HG03354 (cell line): ENCODE measurements around the gene PRDM11.

ENCODE experiments used
- ATAC-seq: cut with Tn5 transposase; IDR thresholded peaks from one replicate; pipeline ENCODE4 v1.9.1; 2021; ENCODE audit warnings: mild to moderate bottlenecking; ENCODE audit not compliant: unreplicated experiment, poor library complexity, severe bottlenecking

The PRDM11 gene

DNA sequence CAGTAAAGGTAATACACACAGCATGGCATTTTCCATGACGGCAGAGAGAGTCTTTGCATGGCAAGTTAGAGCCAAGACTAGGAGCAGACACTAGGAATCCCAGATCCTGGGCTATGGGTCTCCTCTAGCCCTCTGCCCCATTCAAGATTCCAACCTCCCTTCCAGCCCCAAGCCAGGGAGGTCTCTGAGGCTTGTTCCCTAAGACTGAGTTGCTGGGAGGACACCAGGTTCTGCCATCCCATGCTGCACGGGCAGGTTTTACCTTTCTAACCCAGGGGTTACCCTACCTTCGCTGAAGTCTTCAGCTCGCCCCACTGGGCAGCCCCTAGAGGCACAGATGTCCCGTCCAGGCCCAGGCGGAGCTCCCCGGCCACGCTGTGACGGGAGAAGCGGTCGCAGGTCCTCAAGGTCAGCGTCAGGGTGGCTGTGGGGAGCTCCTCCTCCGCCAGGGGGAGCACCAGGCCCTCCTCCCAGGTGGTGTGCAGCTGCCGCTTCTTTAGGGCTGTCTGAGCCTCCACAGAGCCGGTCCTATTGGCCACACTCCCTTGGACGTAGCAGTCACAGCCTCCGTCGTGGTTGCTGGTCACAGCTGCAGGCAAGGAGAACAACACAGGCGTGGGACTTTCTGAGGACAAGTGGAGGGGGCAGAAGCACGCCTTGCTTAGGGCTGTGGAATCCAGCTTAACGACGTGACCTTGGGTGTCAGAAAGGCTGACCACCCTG lies 105.9 kb downstream of the PRDM11 start:
- ATAC-seq: peak; percentile 74

GRCh38 chr11:45252877-45253276 lies 106.4 kb downstream of the PRDM11 start:
- no peak for ATAC-seq

- no peak for ATAC-seq
Measured at GRCh38 chr11:45253640-45254039, 107.2 kb downstream of the PRDM11 start.

DNA sequence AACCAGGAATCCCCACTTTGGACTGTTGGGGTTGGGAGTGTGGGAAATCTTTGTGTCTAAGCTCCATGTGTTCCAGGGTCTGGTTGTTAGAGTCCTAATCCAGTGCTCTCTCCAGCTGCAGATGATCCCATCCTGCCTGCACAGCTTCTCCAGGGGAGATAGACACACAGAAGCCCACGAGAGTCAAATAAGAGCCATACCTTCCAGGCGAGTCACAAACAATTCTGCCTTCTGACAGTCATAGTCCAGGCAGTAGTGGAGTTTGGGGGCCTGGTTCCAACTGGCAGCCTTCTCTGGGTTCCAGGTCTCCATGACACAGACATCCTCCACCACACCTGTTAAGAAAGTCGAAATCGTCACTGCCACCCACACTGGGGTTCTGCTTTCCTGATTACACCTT lies 107.6 kb downstream of the PRDM11 start:
- no peak for ATAC-seq

GRCh38 chr11:45258982-45259530 lies 112.6 kb downstream of the PRDM11 start:
- ATAC-seq: no peak

DNA sequence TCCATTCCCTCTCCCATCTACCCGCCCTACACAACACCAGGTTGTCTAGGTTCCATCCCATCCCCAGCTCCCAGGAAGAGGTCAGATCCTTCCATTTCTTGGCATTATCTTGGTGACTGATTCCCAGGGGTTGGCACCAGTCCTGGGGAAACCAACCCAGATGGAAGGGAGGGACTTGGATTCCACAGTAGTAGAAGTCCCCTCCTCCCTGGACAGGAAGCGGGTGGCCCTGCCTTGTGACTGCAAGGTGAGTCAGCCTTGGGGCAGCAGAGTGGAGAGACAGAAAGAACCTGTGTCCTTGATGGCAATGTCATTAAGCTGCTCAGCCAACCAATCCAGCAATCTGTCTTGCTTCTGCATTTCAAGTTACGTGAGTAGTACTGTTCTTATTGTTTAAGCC lies 113.2 kb downstream of the PRDM11 start:
- no peak for ATAC-seq

GRCh38 chr11:45260071-45260470 lies 113.6 kb downstream of the PRDM11 start:
- no peak for ATAC-seq

DNA sequence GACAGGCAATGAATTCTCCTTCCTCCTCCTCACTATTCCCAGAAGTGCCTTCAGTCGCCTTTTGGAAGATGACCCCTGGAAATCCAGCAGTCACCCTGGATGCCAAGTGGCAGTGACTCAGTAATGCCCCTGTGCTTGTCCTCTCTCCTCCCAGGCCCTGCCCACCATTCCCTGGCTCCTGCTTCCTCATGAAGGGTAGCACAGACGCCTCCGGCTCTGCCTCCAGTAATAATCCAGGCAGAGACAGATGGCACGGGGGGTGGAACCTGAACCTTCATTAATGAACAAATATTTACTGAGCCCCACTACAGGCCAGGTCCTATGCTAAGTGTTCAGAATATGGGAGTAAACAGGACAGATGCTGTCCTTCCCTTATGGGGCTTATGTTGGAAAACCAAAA lies 116.5 kb downstream of the PRDM11 start:
- no peak for ATAC-seq

GRCh38 chr11:45263773-45264172 lies 117.3 kb downstream of the PRDM11 start:
- no peak for ATAC-seq

DNA sequence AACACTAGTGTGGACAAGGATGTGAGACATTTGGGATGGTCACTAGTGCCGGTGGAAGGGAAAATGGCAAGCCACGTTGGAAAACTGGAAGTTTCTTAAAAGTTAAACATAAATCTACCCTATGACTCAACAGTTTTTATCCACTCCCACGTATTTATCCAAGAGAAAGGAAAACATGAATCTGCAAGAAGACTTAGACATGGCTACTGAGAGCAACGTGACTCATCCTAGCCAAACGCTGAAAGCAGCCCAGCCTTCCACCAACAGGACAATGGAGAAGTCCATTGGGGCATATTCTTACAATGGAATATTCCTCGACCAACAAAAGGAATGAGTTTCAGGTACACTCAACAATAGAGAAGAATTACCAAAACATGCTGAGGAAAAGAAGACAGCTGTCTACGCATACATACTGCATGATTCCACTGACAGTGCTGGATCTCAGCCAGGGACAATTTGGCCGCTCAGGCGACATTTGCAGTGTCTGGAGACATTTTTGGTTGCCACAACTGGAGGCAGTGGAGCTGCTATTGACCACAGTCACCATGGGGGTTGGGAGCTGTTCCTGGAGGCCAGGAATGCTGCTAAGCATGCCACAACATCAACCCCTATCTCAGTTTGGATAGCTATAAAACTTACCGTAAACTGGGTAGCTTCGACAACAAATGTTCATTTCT lies 118.5 kb downstream of the PRDM11 start:
- no peak for ATAC-seq

DNA sequence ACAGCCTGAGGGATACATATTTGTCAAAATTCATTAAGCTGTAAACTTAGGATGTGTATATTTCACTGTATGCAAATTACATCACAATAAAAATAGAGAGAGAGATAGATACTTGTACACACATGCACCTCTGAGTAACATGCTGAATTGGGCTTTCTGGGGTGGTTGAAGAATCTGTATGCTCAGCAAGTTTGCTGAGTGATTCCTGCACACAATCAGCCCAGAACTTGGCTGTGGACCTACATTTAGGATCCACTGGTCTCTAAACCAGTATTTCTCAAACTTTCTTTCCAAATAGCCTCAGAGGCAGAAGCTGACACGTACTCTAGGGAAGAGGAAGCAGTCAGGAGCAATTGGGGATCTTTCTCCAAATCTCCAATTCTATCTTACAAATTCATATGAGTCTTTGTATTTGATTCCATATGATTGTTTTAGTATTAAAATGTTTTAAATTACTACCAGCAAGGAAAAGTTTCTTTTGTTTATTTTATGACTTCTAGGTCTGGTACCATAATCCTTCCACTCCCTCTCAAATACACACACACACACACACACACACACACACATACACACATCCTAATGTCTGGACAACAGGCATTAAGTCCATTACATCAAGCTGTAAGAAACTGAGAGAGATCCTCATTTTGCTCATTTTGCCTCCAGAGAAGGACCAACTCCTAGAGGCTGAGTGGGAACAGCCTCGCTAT lies 119.7 kb downstream of the PRDM11 start:
- no peak for ATAC-seq

DNA sequence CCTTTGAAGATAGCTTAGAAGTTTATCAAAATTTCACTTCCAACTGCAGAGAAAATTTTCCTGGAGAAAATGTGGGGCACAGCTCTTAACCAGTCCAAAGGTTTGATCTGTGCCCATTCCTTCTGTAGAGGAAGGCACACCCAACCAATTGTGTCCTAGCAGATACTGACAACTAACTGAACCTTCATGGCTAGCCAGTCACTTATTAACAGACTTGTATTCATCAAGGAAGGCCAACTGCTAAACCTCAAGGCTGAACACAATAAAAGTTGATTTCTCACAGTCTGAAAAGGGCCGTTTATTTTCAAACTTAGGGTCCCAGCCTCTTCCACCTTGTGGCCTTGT lies 120.2 kb downstream of the PRDM11 start:
- ATAC-seq: no peak

DNA sequence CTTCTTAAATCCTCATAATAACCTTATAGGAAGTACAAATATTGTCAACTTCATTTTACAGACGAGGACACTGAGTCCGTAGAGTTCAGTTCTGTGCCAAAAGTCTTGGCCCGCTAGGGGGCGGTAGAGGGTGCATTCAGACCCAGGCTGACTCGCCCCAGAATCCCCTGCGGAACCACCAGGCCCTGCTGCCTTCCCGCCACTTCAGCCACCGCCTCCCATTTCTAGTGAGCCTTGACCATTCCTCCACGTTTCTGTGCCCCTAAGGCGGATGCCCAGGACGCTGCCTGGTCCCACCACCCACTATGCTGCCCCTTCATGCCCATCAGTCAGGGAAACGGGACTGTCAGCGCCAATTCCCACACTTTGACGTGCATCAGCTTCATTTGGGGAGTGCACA lies 120.6 kb downstream of the PRDM11 start:
- ATAC-seq: no peak

DNA sequence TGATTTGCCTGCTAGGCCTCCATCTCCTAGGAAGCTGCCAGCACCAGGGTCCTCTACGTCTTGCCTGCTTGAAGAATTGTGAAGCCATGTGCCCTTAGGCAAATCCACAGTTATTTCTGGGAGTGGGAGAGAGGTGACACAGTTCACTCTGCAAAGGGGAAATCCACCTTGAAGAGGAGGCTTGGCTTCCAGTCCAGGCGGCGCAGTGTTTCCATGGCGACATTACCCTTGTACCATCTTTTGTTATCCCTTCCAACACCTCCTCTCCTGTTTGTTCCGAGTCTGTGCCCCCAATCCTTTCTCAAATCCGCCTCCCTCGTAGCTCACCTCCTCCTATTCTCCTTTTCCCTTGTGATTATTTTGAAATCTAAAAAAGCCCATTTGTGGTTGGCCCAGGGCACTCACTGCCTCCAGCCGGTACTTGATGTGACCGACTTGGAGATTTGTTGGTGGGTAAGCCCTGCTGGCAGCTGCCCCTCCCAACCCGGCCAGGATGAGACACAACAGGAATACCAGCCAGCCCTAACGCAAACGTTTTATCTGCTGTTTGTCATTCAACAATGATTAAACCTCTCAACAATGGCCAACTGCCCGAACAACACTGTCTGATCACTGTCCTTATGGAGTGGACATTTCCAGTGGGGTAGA lies 121.3 kb downstream of the PRDM11 start:
- ATAC-seq: no peak

GRCh38 chr11:45269678-45270077 lies 123.2 kb downstream of the PRDM11 start:
- no peak for ATAC-seq

GRCh38 chr11:45270946-45271716 lies 124.7 kb downstream of the PRDM11 start:
- no peak for ATAC-seq

DNA sequence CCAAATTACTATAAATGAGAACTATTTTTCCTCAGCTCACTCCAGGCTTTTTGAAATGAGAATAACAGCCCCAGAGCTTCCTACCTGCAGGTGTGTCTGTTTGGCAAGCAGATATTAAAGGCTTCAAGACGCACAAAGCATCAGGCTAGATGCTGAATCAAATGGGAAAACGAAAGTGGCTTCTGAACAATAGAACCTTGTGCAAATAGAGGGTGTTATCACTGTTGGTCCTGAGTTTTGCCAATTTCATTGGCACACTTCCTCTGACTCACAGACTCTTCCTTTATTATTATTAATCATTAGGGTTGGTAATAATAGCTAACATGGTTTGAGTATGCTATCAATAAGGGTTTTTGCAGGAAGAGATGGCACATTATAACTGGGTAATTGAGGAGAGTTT lies 126.3 kb downstream of the PRDM11 start:
- no peak for ATAC-seq

- no peak for ATAC-seq
Measured at GRCh38 chr11:45273509-45273908, 127.1 kb downstream of the PRDM11 start.

DNA sequence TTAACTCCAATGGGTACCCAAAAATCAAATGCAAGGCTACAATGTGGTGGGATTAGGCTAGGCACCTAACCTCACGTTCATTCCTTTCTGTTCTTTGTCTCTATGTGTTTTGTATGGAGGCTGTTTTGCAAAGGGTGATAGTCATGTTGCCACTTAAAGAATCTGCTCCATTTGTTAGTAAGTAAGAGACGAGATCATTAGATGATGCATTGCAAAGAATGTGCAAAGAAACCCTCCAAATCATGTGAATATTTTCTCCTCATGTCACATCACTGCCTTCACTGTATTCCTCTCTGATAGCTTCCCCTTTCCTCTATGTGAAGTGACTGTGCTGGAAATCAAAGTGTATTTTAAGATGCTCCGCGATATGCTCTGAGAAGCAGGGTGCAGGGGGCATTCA lies 127.8 kb downstream of the PRDM11 start:
- ATAC-seq: no peak

DNA sequence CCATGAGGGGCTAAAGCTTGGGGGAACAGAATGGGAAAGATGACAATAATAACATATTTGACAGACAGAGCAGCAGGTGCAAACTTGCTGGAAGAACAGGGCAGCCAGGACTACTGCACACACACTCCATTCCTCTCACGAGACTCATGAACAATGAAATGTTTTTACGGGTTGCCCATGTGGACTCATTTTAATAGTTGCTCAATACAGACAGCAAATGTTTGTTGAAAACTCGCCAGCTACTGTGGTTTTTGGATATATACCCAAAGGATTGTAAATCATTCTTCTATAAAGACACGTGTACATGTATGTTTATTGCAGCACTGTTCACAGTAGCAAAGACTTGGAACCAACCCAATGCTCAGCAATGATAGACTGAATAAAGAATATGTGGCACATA lies 129.4 kb downstream of the PRDM11 start:
- no peak for ATAC-seq
